Neural cell (in vitro differentiated cells): ENCODE data around the gene BCAN. TPM values are rescaled to one million over a fixed set of nuclear protein-coding genes. Genes with fewer than 3 reads are reported as not detected.

Source experiments
- H2AFZ ChIP-seq: fragments of 200-600, 300-800 bp; sonication (generic), shearing (Covaris generic); 2 replicates; pipeline ENCODE4 v1.6.0; 2014; ENCODE audit warnings: low read depth, mild to moderate bottlenecking, antibody characterized with exemption, low read length, moderate library complexity
- H3F3A ChIP-seq: fragments of 200-600 bp; shearing (Covaris generic); 2 replicates; pipeline ENCODE4 v1.6.1; 2016; ENCODE audit warnings: mild to moderate bottlenecking, moderate library complexity, mixed read lengths, antibody characterized with exemption, low read length; ENCODE audit not compliant: insufficient read depth, poor library complexity, severe bottlenecking
- H3K27ac ChIP-seq: fragments of 200-600, 300-800 bp; sonication (generic), shearing (Covaris generic); 2 replicates; pipeline ENCODE4 v1.5.1; 2014; ENCODE audit warnings: mild to moderate bottlenecking, low read length, moderate library complexity
- H3K27me3 ChIP-seq: fragments of 300-800, 200-600 bp; sonication (generic), shearing (Covaris generic); 2 replicates; pipeline ENCODE4 v1.6.0; 2014; ENCODE audit warnings: mild to moderate bottlenecking, low read depth, low read length, moderate library complexity; ENCODE audit not compliant: insufficient read depth
- H3K36me3 ChIP-seq: fragments of 300-800, 200-600 bp; sonication (generic), shearing (Covaris generic); 2 replicates; pipeline ENCODE4 v1.5.1; 2014; ENCODE audit warnings: mild to moderate bottlenecking, antibody characterized with exemption, low read length, moderate library complexity; ENCODE audit not compliant: insufficient read depth
- H3K4me2 ChIP-seq: fragments of 300-800, 200-600 bp; sonication (generic), shearing (Covaris generic); 2 replicates; pipeline ENCODE4 v1.6.0; 2014; ENCODE audit warnings: mild to moderate bottlenecking, low read length
- H3K4me3 ChIP-seq: fragments of 300-800, 200-600 bp; sonication (generic), shearing (Covaris generic); 2 replicates; pipeline ENCODE4 v1.5.1; 2014; ENCODE audit warnings: mild to moderate bottlenecking, low read length, moderate library complexity
- H3K79me2 ChIP-seq: fragments of 200-600 bp; shearing (Covaris generic); replicated peaks from 2 replicates; pipeline ENCODE4 v1.6.0; 2014; ENCODE audit warnings: mild to moderate bottlenecking, low read length, moderate library complexity; ENCODE audit not compliant: insufficient read depth
- H3K9ac ChIP-seq: fragments of 300-800, 200-600 bp; sonication (generic), shearing (Covaris generic); 2 replicates; pipeline ENCODE4 v1.6.1; 2016; ENCODE audit warnings: mild to moderate bottlenecking, low read length, mixed read lengths
- H3K9me2 ChIP-seq: fragments of 200-600 bp; shearing (Covaris generic); 2 replicates; pipeline ENCODE4 v1.6.1; 2016; ENCODE audit warnings: mild to moderate bottlenecking, low read length, mixed read lengths; ENCODE audit not compliant: insufficient read depth
- H3K9me3 ChIP-seq: fragments of 200-600, 300-800 bp; sonication (generic), shearing (Covaris generic); 2 replicates; pipeline ENCODE4 v1.6.1; 2016; ENCODE audit warnings: mild to moderate bottlenecking, mixed run types, low read length, moderate library complexity, mixed read lengths
- H4K20me1 ChIP-seq: fragments of 200-600 bp; shearing (Covaris generic); 2 replicates; pipeline ENCODE4 v1.6.1; 2016; ENCODE audit warnings: mild to moderate bottlenecking, mixed run types; ENCODE audit not compliant: insufficient read depth
- CTCF ChIP-seq: fragments of 450-650 bp; IDR thresholded peaks from 2 replicates; pipeline ENCODE4 v1.5.1; 2014; ENCODE audit warnings: antibody characterized with exemption, mild to moderate bottlenecking, moderate library complexity; ENCODE audit not compliant: poor library complexity, severe bottlenecking
- EP300 ChIP-seq: fragments of 450-650 bp; conservative IDR thresholded peaks from 2 replicates; pipeline ENCODE4 v1.6.1; 2014; ENCODE audit warnings: antibody characterized with exemption, mild to moderate bottlenecking, moderate library complexity; ENCODE audit not compliant: poor library complexity, severe bottlenecking
- EZH2 ChIP-seq: fragments of 200-600, 300-800 bp; shearing (Covaris generic), sonication (generic); IDR thresholded peaks from 2 replicates; pipeline ENCODE4 v1.6.1; 2014; ENCODE audit warnings: antibody characterized with exemption, low read length, borderline replicate concordance, mild to moderate bottlenecking; ENCODE audit not compliant: insufficient read depth, poor library complexity, severe bottlenecking
- MXI1 ChIP-seq: fragments of 450-650 bp; conservative IDR thresholded peaks from 2 replicates; pipeline ENCODE4 v1.6.1; 2014; ENCODE audit warnings: antibody characterized with exemption, mild to moderate bottlenecking; ENCODE audit not compliant: poor library complexity, severe bottlenecking
- POLR2AphosphoS5 ChIP-seq: IDR thresholded peaks from 2 replicates; pipeline ENCODE4 v1.6.1; 2012
- RAD21 ChIP-seq: fragments of 450-650 bp; conservative IDR thresholded peaks from 2 replicates; pipeline ENCODE4 v1.6.1; 2014; ENCODE audit warnings: antibody characterized with exemption, mild to moderate bottlenecking, moderate library complexity
- REST ChIP-seq: IDR thresholded peaks from 2 replicates; pipeline ENCODE4 v1.6.1; 2012; ENCODE audit warnings: borderline replicate concordance
- SMC3 ChIP-seq: fragments of 450-650 bp; conservative IDR thresholded peaks from 2 replicates; pipeline ENCODE4 v1.6.1; 2014; ENCODE audit warnings: antibody characterized with exemption, mild to moderate bottlenecking, moderate library complexity; ENCODE audit not compliant: poor library complexity
- TAF1 ChIP-seq: IDR thresholded peaks from 2 replicates; pipeline ENCODE4 v1.6.1; 2012; ENCODE audit warnings: low read depth
- polyA plus RNA-seq: library from polyadenylated mRNA; depleted of rRNA; stranded (reverse); fragments of >200 nt; gene quantifications from 2 replicates; pipeline ENCODE4 v1.2.3, GENCODE V29; 2014

Gene BCAN
- polyA plus RNA-seq, 1 donor from 2014 or later, result not detected

GRCh38 chr1:156592910-156593660 lies 48.8 kb upstream of the BCAN start:
- Histone ChIP-seq H3K36me3 (no peaks in the 10 kb centered on the region), H3K27me3 (no peaks in the 10 kb centered on the region), H3F3A (no peaks in the 10 kb centered on the region), H3K9me2 (no peaks in the 10 kb centered on the region), H4K20me1 (no peaks in the 10 kb centered on the region), H3K4me2 (peak overlapping the region; percentile 43), H3K79me2 (no peaks in the 10 kb centered on the region), H3K27ac (peak overlapping the region; percentile 84), H3K9ac (peak overlapping the region; percentile 17), H3K9me3 (no peaks in the 10 kb centered on the region), H3K4me3 (peak overlapping the region; percentile 86), H2AFZ (no peak overlapping the region)
- TF ChIP-seq CTCF, result no peak
- no peak for TF ChIP-seq EP300
- no peak for TF ChIP-seq MXI1
- no peak for TF ChIP-seq POLR2AphosphoS5
- TF ChIP-seq RAD21, result no peak
- TF ChIP-seq TAF1, result no peak
- TF ChIP-seq EZH2, result no peak
- TF ChIP-seq SMC3, result no peak
- TF ChIP-seq REST, result no peak

- H3K27ac ChIP-seq, result peak overlapping the region; percentile 84
- peak overlapping the region; percentile 86 for H3K4me3 ChIP-seq
- no peak overlapping the region for H3K4me2 ChIP-seq
- no peaks in the 10 kb centered on the region for H3K9me2 ChIP-seq
- no peaks in the 10 kb centered on the region for H3F3A ChIP-seq
- H3K27me3 ChIP-seq, result no peaks in the 10 kb centered on the region
- no peaks in the 10 kb centered on the region for H3K9me3 ChIP-seq
- H4K20me1 ChIP-seq, result no peaks in the 10 kb centered on the region
- H3K9ac ChIP-seq, result peak overlapping the region; percentile 17
- no peak overlapping the region for H2AFZ ChIP-seq
- no peaks in the 10 kb centered on the region for H3K79me2 ChIP-seq
- no peaks in the 10 kb centered on the region for H3K36me3 ChIP-seq
- TF ChIP-seq RAD21 (no peak), CTCF (no peak), EZH2 (no peak), TAF1 (no peak), EP300 (no peak), MXI1 (no peak), REST (no peak), POLR2AphosphoS5 (no peak), SMC3 (no peak)
Measured at GRCh38 chr1:156593661-156593989, 48.3 kb upstream of the BCAN start.
